ENCODE measurements around the gene DOCK2. TPM values are rescaled to one million over a fixed set of nuclear protein-coding genes. Genes with fewer than 3 reads are reported as not detected.

Gene DOCK2
- total and polyA plus RNA-seq, 9 of the 15 experiments (the other 6 are each of a cell fraction or from before 2014, with no cell fraction given): 4.5 to 42.6 (median 20.5) TPM

DNA sequence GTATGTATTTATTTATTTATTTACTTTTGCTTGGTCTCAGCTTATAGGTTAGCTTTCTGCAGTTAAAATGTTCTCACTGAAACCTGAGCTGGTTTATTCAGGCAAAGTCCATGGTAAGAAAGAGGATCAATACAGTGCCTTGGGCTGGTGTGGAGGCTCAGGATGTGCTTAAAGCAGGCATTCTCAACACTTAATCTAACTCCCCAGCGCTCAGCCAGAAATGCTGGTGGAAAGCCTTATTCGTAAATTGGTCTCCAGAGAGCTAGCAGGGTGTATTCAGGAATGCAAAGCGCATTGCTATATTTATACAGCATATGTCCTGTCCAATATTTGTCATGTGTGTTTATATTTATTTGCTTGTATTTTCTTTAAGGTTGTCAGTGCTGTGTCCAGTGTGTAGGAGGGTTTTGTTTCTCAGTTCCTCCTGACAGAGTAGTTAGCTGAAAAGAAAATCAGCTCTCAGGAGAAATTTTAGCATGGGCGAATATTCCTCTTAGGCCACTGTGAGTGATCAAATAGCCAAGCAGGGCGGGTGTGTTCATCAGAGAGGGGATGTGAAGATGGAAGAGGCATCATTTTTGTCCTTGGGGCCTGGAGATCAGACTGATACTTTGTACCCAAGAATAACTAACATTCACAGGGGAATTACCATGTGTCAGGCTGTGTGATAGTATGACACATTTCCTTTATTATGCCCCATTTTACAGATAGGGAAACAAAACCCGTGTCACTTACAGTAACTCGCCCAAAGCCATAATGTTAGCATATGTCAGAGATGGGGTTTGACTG is 65.8 kb downstream of the DOCK2 start:
- no peak overlapping the region for H3K9ac ChIP-seq (ENCODE audit: insufficient read depth in 1 of 2, low read depth in 2 of 2, low read length in 2 of 2)
- no peaks in the 10 kb centered on the region for H4K20me1 ChIP-seq (replicated peaks; ENCODE audit: control insufficient read depth, insufficient read depth, low read length)
- no peak overlapping the region for H3K4me2 ChIP-seq (ENCODE audit: insufficient read depth, low read length)
- no peak overlapping the region for H3K27ac ChIP-seq (ENCODE audit: extremely low read depth, low read depth, low read length)
- ChIA-PET POLR2A (interaction anchor here (2.4 kb wide), 1 partner anchor 278 kb away, joined by 6 read pairs; the partner anchor contains the start of gene INSYN2B), CTCF (ENCODE audit: low intra/inter-chr PET ratio) (no interaction called here)
- DNase-seq (ENCODE audit: extremely low read depth in 1 of 4, low spot score in 3 of 4) (no peak), FAIRE-seq (no peak), ATAC-seq (no peak)
- H3K27me3 ChIP-seq (ENCODE audit: control insufficient read depth in 2 of 2, insufficient read depth in 2 of 2, low read length in 2 of 2): no peaks in the 10 kb centered on the region
- WGBS (ENCODE audit: insufficient coverage, low coverage, missing lambda C conversion rate): 83% methylated on average over 7 of the region's 7 CpGs
- H3K36me3 ChIP-seq (ENCODE audit: control insufficient read depth, insufficient read depth, low read length): peaks cover 5% of the 10 kb centered on the region; the same call in 1 of the 3 replicates
- in situ Hi-C loops (cut with MboI): loop anchor here (10.0 kb wide), 2 partner anchors 282 to 482 kb away; partner anchors contain the start of gene INSYN2B
- TF ChIP-seq, protein P1, sequence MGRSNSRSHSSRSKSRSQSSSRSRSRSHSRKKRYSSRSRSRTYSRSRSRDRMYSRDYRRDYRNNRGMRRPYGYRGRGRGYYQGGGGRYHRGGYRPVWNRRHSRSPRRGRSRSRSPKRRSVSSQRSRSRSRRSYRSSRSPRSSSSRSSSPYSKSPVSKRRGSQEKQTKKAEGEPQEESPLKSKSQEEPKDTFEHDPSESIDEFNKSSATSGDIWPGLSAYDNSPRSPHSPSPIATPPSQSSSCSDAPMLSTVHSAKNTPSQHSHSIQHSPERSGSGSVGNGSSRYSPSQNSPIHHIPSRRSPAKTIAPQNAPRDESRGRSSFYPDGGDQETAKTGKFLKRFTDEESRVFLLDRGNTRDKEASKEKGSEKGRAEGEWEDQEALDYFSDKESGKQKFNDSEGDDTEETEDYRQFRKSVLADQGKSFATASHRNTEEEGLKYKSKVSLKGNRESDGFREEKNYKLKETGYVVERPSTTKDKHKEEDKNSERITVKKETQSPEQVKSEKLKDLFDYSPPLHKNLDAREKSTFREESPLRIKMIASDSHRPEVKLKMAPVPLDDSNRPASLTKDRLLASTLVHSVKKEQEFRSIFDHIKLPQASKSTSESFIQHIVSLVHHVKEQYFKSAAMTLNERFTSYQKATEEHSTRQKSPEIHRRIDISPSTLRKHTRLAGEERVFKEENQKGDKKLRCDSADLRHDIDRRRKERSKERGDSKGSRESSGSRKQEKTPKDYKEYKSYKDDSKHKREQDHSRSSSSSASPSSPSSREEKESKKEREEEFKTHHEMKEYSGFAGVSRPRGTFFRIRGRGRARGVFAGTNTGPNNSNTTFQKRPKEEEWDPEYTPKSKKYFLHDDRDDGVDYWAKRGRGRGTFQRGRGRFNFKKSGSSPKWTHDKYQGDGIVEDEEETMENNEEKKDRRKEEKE (IDR thresholded peaks at IDR 0.05; ENCODE audit: borderline replicate concordance in 1 of 2, control insufficient read depth in 1 of 2, low read depth in 2 of 2, low read length in 1 of 2): no peak
- TF ChIP-seq, protein P2, sequence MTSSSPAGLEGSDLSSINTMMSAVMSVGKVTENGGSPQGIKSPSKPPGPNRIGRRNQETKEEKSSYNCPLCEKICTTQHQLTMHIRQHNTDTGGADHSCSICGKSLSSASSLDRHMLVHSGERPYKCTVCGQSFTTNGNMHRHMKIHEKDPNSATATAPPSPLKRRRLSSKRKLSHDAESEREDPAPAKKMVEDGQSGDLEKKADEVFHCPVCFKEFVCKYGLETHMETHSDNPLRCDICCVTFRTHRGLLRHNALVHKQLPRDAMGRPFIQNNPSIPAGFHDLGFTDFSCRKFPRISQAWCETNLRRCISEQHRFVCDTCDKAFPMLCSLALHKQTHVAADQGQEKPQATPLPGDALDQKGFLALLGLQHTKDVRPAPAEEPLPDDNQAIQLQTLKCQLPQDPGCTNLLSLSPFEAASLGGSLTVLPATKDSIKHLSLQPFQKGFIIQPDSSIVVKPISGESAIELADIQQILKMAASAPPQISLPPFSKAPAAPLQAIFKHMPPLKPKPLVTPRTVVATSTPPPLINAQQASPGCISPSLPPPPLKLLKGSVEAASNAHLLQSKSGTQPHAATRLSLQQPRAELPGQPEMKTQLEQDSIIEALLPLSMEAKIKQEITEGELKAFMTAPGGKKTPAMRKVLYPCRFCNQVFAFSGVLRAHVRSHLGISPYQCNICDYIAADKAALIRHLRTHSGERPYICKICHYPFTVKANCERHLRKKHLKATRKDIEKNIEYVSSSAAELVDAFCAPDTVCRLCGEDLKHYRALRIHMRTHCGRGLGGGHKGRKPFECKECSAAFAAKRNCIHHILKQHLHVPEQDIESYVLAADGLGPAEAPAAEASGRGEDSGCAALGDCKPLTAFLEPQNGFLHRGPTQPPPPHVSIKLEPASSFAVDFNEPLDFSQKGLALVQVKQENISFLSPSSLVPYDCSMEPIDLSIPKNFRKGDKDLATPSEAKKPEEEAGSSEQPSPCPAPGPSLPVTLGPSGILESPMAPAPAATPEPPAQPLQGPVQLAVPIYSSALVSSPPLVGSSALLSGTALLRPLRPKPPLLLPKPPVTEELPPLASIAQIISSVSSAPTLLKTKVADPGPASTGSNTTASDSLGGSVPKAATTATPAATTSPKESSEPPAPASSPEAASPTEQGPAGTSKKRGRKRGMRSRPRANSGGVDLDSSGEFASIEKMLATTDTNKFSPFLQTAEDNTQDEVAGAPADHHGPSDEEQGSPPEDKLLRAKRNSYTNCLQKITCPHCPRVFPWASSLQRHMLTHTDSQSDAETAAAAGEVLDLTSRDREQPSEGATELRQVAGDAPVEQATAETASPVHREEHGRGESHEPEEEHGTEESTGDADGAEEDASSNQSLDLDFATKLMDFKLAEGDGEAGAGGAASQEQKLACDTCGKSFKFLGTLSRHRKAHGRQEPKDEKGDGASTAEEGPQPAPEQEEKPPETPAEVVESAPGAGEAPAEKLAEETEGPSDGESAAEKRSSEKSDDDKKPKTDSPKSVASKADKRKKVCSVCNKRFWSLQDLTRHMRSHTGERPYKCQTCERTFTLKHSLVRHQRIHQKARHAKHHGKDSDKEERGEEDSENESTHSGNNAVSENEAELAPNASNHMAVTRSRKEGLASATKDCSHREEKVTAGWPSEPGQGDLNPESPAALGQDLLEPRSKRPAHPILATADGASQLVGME (CRISPR knock-in tag; IDR thresholded peaks at IDR 0.05): no peak
- TF ChIP-seq ZNF165 (CRISPR knock-in tag; IDR thresholded peaks at IDR 0.05; ENCODE audit: borderline replicate concordance) (no peak), SRSF3 (IDR thresholded peaks at IDR 0.05; ENCODE audit: insufficient read depth, low read length) (no peak), ZBTB8A (IDR thresholded peaks at IDR 0.05; ENCODE audit: partially characterized antibody) (no peak), SRSF1 (IDR thresholded peaks at IDR 0.05; ENCODE audit: low read depth, low read length) (no peak), CBX1 (IDR thresholded peaks at IDR 0.05; ENCODE audit: low read depth) (no peak)
- H3K4me3 ChIP-seq: no peak overlapping the region
- H2AFZ ChIP-seq (ENCODE audit: low read depth, low read length): no peak overlapping the region
- intact Hi-C loops (cut with micrococcal nuclease): loop anchor here (1.0 to 5.0 kb wide), 2 partner anchors 43 to 479 kb away; no protein-coding TSS in a partner anchor
- BruUV-seq (replicated peaks): no TSS peak
- peaks cover 0 to 10% of the 10 kb centered on the region in 2 experiments; a peak in 2 of 5 replicates for H3K4me1 ChIP-seq (replicated peaks in 1 of 2; ENCODE audit: control insufficient read depth in 2 of 2, insufficient read depth in 2 of 2, low read length in 2 of 2)
- H3K9me1 ChIP-seq (ENCODE audit: control insufficient read depth, insufficient read depth, low read length): no peaks in the 10 kb centered on the region
- H3K9me3 ChIP-seq (replicated peaks; ENCODE audit: control insufficient read depth, insufficient read depth, low read depth, low read length): no peaks in the 10 kb centered on the region
- no peaks in the 10 kb centered on the region for H3K79me2 ChIP-seq (ENCODE audit: control insufficient read depth, insufficient read depth, low read length)

Measured in K562 (cell line).